ENCODE data around the gene PSD2. TPM values are rescaled to one million over a fixed set of nuclear protein-coding genes. Genes with fewer than 3 reads are reported as not detected.

PSD2 gene
- total and polyA plus RNA-seq, 2 of the 13 experiments (the other 11 are each of a cell fraction or from before 2014, with no cell fraction given) = 0.07 TPM; not detected in 1

DNA sequence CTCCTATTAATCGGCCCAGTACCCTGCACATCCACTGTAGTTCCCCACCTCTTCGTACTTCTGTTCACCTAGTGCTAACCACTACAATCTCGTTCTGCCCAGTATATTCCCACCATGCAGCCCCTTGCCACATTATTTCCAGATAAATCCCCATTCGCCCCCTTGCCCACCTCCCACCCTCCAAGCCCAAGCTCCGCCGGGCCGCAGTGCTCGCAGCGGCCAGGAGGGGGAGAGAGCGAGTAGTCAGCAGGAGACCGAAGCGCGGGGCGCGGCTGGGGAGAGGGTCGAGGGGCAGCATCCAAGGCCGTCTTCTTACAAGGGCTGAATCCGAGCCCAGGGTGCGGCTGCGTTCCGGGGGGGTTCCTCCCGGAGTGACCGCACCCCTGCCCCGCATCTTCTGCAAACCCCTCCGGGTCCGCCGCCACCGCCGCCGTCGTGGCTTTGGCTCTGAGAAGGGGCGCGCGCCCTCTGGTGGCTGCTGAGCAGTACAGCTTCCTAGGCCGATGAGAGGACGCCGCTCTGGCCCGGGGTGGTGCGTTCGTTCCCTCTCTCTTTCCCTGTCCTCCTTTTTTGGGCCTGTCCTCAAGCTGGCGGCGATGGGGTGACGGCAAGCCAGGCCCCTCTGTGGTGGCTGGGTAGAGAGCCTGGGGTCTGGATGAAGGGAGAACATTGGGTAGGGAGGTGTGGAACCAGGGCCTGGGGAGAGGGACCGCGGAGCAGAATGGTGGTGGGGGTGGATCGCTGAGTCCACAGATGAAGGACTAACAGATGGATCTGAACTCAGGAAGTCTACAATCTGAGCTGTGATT, 30.0 kb upstream of the PSD2 start (continued):
- TF ChIP-seq ZNF678 (CRISPR knock-in tag; IDR thresholded peaks at IDR 0.05) (no peak), ATRX (CRISPR knock-in tag; IDR thresholded peaks at IDR 0.05; ENCODE audit: borderline replicate concordance) (no peak), ELF3 (CRISPR knock-in tag; IDR thresholded peaks at IDR 0.05) (0 out of 2 replicates have a peak, but pooled peaks have one; percentile 30), RARG (CRISPR knock-in tag; IDR thresholded peaks at IDR 0.05; ENCODE audit: low read depth) (0 out of 2 replicates have a peak, but pooled peaks have one; percentile 49), HHEX (CRISPR knock-in tag; IDR thresholded peaks at IDR 0.05) (no peak), ZNF431 (CRISPR knock-in tag; IDR thresholded peaks at IDR 0.05; ENCODE audit: borderline replicate concordance, low read depth) (no peak), IKZF4 (CRISPR knock-in tag; IDR thresholded peaks at IDR 0.05; ENCODE audit: borderline replicate concordance, low read depth, not compliant biosample characterization) (no peak), ZNF790 (CRISPR knock-in tag; IDR thresholded peaks at IDR 0.05; ENCODE audit: borderline replicate concordance) (no peak), MTF2 (CRISPR knock-in tag; IDR thresholded peaks at IDR 0.05; ENCODE audit: borderline replicate concordance) (no peak), RBFOX2 (IDR thresholded peaks at IDR 0.05; ENCODE audit: low read depth, low read length) (no peak), SP1 (IDR thresholded peaks at IDR 0.05) (no peak), SP1 (CRISPR knock-in tag; IDR thresholded peaks at IDR 0.05) (no peak), U2AF2 (IDR thresholded peaks at IDR 0.05; ENCODE audit: low read depth, low read length) (no peak), BHLHE40 (IDR thresholded peaks at IDR 0.05; ENCODE audit: low read length) (no peak), ETV5 (CRISPR knock-in tag; IDR thresholded peaks at IDR 0.05; ENCODE audit: borderline replicate concordance) (peak; percentile 27; the same call in 1 of the 2 replicates), KDM1A (CRISPR knock-in tag; IDR thresholded peaks at IDR 0.05) (no peak), ZBTB8A (CRISPR knock-in tag; IDR thresholded peaks at IDR 0.05; ENCODE audit: borderline replicate concordance, low read depth) (no peak), ZIK1 (CRISPR knock-in tag; IDR thresholded peaks at IDR 0.05; ENCODE audit: borderline replicate concordance, low read depth) (no peak), ZFP82 (CRISPR knock-in tag; IDR thresholded peaks at IDR 0.05; ENCODE audit: borderline replicate concordance) (no peak), ZNF781 (CRISPR knock-in tag; IDR thresholded peaks at IDR 0.05; ENCODE audit: borderline replicate concordance, not compliant biosample characterization) (no peak), ZNF746 (CRISPR knock-in tag; IDR thresholded peaks at IDR 0.05) (peak; percentile 78; the same call in 1 of the 2 replicates), FOXA1 (IDR thresholded peaks at IDR 0.05) (no peak), FOXA1 (CRISPR knock-in tag; IDR thresholded peaks at IDR 0.05) (no peak), HIVEP1 (CRISPR knock-in tag; IDR thresholded peaks at IDR 0.05) (peak; percentile 69; the same call in 1 of the 2 replicates), ZKSCAN5 (CRISPR knock-in tag; IDR thresholded peaks at IDR 0.05) (no peak), PCBP1 (IDR thresholded peaks at IDR 0.05; ENCODE audit: borderline replicate concordance, low read depth, low read length) (peak; percentile 93), FOXA3 (CRISPR knock-in tag; IDR thresholded peaks at IDR 0.05) (no peak)
- TF ChIP-seq, protein P1, sequence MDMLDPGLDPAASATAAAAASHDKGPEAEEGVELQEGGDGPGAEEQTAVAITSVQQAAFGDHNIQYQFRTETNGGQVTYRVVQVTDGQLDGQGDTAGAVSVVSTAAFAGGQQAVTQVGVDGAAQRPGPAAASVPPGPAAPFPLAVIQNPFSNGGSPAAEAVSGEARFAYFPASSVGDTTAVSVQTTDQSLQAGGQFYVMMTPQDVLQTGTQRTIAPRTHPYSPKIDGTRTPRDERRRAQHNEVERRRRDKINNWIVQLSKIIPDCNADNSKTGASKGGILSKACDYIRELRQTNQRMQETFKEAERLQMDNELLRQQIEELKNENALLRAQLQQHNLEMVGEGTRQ (IDR thresholded peaks at IDR 0.05; ENCODE audit: low read depth, low read length) = no peak
- TF ChIP-seq, protein P1 (CRISPR knock-in tag; IDR thresholded peaks at IDR 0.05; ENCODE audit: borderline replicate concordance) = no peak
- TF ChIP-seq, protein P2, sequence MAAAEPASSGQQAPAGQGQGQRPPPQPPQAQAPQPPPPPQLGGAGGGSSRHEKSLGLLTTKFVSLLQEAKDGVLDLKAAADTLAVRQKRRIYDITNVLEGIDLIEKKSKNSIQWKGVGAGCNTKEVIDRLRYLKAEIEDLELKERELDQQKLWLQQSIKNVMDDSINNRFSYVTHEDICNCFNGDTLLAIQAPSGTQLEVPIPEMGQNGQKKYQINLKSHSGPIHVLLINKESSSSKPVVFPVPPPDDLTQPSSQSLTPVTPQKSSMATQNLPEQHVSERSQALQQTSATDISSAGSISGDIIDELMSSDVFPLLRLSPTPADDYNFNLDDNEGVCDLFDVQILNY (CRISPR knock-in tag; conservative IDR thresholded peaks at IDR 0.05) = no peak

Measured in HepG2 (cell line).